Measurements from ENCODE around the gene ZNF548.

ZNF548 gene

DNA sequence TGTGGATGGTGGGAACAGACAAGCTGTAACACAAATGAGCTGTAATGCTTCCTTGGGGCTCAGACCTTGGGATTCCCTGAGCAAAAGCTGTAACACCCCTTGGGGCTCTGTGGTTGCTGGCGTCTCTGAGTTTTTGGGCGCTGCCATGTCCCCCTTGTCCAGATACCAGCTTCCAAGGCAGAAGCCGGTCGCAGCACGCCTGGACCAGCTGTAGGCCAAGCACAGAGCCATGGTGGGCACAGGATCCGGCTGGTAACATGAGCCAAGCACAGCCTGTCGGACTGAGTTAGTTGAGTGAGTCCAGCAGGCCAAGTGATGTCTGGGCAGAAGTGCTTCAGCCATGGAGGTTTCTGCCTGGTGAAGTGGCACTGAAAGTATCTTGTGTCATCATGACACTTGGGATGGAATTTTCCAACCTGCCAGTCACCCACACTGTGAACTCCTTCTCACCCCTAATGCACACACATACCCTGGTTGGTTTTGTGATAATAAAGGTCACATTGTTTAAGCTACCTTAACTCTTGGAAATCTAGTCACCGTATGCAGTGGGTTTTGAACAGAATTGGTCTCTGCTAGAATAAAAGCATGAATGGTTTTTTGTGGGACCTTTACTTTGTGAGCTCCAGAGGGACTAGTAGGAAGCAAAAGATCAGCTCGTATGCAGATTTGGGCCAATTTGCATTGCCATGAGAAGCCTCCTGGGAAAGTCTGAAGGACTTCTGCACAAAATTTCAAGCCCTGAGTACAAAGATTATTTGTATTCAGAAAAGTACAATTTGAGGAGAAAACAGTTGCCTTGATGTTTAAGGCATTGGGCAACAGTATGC, 14.3 kb downstream of the ZNF548 start:
- no peak for DNase-seq

DNA sequence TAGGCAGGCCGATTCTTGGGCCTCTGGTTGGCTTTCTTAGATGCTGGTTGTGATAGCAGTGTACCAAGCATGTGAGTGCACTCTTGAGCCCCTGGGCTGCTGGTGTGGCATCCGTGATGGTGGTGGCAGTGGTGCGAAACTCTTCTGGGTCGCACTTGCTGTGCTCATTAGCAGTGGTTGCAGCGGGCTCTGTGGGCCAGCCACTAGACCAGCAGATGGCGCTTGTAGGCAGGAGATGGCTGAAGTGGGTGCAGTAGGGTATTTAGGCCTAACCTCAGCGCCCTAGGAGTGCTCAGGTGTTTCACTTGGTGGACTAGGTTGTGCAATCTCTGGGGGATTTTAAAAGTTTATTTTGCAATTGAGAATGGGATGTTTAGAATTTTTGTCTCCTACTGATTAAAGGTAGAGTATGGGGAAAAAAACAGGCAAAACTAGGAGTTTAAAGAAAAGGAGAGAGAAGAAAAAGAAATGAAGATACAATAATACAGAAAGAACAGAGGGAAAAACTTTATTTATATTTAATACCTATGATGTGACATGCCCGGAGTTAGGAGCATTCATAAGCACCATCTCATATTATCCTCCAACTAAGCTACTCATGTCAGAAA, 17.0 kb downstream of the ZNF548 start:
- DNase-seq: no peak

DNA sequence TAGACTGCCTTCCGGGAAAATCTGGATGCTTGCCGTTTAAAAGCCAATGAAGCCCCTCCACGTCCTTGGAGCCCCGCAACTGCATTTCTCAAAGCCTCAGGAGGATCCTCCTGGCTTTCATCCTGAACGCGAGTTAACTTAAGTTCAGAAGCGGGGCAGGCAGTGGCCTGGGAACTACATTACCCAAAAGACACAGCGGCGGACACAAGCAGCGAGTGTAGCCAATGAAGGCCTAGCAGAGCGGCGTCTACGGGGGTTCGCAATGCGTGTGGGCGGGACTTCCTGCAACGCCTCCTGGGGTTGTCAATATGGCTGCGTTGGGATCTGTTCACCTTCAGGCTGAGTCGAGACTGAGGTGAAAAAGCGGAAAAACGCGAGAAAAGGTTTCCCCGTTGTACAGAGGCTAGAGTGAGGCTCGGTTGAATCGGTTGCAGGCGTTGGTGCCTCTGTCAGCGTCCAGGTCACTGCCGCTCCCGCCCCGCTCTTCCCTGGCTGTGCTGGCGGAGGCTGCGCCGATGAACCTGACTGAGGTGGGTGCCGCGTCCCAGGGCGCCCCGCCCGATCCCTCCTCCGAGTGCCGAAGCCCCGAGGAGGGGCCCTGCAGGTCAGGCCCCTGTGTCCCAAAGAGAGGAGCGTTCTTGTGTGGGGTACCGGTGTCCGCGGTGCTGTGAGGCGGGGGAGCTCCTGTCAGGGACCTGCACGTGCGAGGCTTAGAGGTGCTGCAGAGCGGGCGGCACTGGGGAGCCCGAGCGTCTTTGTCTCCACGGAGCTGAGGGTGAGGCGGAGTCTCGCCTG, 21.4 kb downstream of the ZNF548 start, which contains the start of gene ZNF17:
Gene ZNF17 (plus strand): TSS at position 285 of the 795 bp plus-strand sequence. CDS start 2,455 bp downstream, outside the sequence.
- peak; percentile 63 for DNase-seq

DNA sequence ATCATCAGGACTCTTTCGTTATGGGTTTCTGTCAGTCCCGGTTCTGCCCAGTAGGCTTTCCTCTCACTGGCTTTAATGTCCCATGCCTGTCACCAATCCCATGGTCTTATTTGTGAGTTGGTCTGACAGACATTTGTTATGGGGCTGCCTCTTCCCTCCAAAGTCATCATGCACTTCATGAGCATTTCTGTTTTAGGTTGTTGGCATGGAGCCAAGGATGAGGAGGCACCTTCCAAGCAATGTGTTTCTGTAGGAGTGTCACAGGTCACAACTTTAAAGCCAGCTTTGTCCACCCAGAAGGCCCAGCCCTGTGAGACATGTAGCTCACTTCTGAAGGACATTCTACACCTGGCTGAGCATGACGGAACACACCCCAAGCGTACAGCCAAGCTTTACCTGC, 29.8 kb downstream of the ZNF548 start:
- no peak for DNase-seq

DNA sequence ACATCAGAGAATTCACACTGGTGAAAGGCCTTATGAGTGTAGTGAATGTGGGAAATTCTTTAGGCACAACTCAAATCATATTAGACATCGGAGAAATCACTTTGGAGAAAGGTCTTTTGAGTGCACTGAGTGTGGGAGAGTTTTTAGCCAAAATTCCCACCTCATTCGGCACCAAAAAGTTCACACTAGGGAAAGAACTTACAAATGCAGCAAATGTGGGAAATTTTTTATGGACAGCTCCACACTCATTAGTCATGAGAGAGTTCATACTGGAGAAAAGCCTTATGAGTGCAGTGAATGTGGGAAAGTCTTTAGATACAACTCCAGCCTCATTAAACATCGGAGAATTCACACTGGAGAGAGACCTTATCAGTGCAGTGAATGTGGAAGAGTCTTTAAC, 31.4 kb downstream of the ZNF548 start:
- DNase-seq: no peak

DNA sequence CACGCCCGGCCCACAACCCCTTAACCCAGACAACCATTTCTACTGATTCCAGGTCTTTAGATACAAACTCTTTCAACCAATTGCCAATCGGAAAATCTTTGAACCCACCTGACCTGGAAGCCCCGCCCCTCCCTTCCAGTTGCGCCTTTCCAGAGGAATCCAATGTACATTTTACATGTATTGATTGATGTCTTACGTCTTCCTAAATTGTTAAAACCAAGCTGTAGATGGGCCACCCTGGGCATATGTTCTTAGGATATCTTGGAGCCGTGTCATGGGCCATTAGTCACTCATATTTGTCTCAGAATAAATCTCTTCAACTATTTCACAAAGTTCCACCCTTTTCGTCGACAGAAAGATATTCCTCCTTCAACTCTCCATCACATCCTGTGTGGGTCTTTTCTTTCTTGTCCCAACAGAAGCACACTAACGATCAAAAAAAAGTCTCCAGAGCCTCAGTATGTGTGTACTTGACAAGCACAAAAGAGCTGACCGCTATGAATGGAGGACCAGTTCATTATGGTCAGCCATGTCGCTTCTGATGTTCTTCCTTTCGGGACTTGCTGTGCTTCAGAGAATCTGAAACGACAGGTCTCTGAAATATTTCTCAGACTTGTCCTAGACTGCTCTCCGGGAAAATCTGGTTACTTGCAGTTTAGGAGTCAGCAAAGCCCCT, 44.9 kb downstream of the ZNF548 start:
- DNase-seq: no peak

DNA sequence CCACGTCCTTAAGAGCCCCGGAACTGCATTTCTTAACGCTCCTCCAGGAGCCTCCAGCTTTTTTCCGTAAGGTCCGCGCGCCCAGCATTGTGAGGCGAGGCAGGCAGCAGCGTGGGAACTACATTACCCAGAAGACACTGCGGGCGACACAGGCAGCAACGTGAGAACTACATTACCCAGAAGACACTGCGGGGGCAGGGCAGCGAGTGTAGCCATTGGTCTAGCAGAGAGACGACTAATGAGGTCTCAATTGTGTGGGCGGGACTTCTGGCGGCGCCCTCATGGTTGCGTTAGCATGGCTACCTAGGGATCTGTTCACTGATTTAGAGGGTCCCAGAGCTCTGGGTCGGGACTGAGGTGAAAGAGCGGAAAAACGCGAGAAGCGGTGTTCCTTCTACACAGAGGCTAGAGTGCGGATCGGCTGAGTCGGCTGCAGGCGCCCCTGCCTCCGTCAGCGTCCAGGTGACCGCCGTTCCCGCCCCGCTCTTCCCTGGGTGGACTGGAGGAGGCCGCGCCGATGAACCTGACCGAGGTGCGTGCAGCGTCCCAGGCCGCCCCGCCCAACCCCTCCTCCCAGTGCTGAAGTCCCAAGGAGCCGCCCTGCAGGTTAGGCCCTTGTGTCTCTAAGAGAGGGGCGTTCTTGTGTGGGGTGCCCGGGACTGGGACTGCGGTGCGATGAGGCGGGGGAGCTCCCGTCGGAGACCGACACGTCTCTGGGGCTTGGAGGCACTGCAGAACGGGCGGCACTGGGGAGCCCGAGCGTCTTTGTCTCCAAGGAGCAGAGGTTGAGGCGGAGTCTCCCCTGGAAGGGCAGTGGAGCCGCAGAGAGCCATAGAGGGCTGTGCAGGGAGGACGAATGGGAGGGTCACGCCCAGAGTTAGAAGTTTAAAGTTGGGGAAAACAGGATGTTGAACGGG, 45.7 kb downstream of the ZNF548 start, which contains the start of gene ZNF749:
Gene ZNF749 (plus strand): TSS at position 264 of the 917 bp plus-strand sequence. CDS start 254 bp downstream, at position 518.
- peak; percentile 85 for DNase-seq

DNA sequence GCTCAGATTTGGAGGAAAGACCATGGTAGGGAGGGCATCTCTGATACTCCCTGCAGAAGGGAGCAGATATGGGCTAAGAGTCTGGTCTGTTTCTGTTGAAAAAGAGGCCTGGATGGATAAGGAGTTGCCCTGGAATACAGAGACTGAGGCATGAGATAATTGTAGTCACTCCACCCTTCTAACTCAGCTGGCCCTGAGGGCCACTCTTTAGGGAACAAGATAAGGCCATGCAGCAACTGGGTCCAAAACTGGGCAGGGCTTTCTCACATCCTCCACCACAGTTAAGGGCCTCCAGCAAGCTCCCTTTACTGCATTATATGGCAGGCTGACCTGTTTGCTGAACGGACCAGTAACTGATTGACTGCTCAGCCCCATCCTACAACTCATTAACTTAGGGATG, 46.8 kb downstream of the ZNF548 start:
- DNase-seq: no peak

DNA sequence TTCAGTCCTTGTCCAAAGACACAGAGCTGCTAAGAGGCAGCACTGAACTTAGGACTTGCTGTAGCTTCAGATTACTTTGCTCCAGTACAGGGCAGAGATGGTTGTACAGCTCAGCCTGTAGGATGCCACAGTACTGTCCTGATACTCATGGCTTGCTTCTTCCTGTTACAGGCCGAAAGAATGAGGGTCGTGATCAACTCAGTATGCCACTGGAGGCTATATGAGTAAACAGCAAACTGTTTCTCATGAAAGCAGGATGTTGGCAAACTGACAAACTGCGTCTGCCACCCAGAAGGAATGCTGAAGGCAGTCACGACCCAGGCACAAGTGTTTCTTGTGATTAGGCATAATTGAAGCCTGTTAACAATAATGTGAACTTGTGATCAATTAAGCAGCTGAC, 48.3 kb downstream of the ZNF548 start:
- DNase-seq: no peak

DNA sequence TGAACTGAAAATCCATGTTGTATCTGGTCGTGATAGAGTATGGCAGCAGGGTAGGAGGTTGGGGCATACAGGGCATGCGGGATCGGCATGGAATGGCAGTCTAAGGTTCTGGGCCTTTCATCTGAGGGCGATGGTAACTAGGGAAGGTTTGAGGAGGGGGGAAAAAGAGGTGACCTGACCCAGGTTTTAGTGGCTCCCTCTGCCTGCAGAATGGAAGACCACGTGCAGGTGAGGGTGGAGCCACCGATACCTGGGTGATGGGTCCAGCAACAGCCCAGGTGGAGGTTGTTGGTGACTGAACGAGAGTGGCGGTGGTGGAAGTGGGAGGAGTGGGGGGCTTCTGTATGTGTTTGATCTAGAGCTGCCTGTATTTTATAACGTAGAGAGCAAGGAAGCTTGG, 49.3 kb downstream of the ZNF548 start:
- no peak for DNase-seq

DNA sequence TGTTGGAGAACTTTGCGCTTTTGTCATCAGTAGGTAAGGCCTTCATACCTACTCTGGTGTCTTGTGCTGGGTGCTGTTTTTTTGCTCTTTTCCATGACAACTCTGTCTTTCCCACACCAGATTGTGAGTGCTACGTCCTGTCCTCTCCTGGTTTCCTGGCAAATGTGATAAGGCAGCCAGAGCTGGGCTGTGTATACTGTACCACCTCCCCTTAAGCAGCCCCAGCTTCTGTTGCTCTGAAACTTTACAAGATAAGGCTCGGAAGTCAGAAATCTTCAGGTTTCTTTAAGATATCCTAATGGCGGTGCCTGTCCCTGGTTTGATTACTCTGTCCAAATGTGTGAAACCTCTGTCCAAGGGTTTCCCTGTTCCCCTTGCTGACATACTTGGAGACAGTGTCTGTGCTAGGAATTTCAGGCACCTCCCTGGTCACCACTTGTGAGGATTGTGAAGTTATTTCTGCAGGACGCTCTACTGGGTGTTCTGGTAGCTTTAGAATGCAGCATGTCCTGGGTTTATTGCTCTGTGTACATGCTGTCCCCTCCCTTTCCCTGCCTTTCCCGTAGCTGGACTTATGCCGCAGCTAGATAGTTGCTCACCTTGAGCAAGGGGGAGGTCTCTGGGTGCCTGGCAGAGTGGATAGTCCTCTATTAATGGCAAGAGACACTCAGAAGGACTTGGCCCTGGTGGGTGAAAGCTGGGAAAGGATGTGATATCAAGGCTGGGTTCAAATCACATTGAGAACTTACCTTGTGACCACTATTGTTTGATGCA, 52.5 kb downstream of the ZNF548 start:
- no peak for DNase-seq

DNA sequence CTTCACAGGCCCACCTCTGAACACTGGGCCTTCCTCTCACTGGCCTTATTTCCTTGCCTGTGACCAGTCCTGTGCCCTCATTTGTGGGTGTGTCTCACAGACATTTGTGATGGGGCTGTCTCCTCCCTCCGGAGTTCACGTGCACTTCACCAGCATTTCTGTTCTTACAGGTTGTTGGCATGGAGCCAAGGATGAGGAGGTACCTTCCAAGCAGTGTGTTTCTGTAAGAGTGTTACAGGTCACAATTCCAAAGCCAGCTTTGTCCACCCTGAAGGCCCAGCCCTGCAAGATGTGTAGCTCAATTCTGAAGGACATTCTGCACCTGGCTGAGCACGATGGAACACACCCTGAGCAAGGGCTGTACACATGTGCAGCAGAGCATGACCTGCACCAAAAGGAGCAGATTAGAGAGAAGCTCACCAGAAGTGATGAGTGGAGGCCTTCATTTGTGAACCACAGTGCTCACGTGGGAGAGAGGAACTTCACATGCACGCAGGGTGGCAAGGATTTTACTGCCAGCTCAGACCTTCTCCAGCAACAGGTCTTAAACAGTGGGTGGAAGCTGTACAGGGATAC, 53.6 kb downstream of the ZNF548 start:
- no peak for DNase-seq

DNA sequence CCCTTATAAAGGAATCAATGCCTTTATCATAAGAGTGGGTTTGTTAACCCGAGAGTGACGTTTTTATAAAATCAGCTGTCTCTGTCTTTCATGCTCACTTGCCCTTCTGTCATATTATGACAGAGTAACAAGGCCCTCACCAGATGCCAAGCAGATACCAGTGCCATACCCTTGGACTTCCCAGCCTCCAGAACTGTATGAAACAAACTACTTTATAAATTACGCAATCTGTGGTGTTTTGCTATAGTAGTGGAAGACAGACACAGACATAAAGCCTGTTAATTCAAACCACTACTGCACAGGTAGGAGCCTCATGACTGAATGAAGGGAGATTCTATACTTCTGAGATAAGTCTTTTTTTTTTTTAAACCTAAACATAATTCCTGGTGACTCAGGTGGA, 62.7 kb downstream of the ZNF548 start:
- DNase-seq: no peak
